OCI-LY3 (cell line): ENCODE results near the gene PPWD1.

Experiments used
- H2AFZ ChIP-seq: fragments of 200-600, 300-600 bp; shearing (Covaris generic); 2 replicates; pipeline ENCODE4 v1.6.0; 2014; ENCODE audit warnings: antibody characterized with exemption, low read depth, low read length
- H3K27ac ChIP-seq: fragments of 200-600, 300-600 bp; sonication (generic); 2 replicates; pipeline ENCODE4 v1.5.1; 2014; ENCODE audit warnings: mild to moderate bottlenecking, low read length, moderate library complexity, mixed read lengths
- H3K27me3 ChIP-seq: fragments of 200-600, 300-600 bp; sonication (generic); 2 replicates; pipeline ENCODE4 v1.6.1; 2014; ENCODE audit warnings: low read depth, low read length, mixed read lengths
- H3K36me3 ChIP-seq: fragments of 200-600, 300-600 bp; sonication (generic); replicated peaks from 2 replicates; pipeline ENCODE3; 2014; ENCODE audit warnings: low read depth, low read length, mixed read lengths
- H3K4me1 ChIP-seq: fragments of 300-600, 200-600 bp; sonication (generic); 2 replicates; pipeline ENCODE4 v1.6.1; 2014; ENCODE audit warnings: low read length, mixed read lengths
- H3K4me2 ChIP-seq: fragments of 200-600, 300-600 bp; sonication (generic); 2 replicates; pipeline ENCODE4 v1.6.1; 2014; ENCODE audit warnings: low read length, mixed read lengths
- H3K4me3 ChIP-seq: fragments of 300-600, 200-600 bp; sonication (generic); 2 replicates; pipeline ENCODE4 v1.5.1; 2014; ENCODE audit warnings: antibody characterized with exemption, mild to moderate bottlenecking, low read length, moderate library complexity
- H3K79me2 ChIP-seq: fragments of 300-600, 200-600 bp; shearing (Covaris generic); 2 replicates; pipeline ENCODE4 v1.6.1; 2014; ENCODE audit warnings: mild to moderate bottlenecking, low read length, mixed read lengths
- H3K9ac ChIP-seq: fragments of 300-600, 200-600 bp; shearing (Covaris generic); 2 replicates; pipeline ENCODE4 v1.6.0; 2014; ENCODE audit warnings: mild to moderate bottlenecking, low read length, moderate library complexity
- H3K9me3 ChIP-seq: fragments of 200-600, 300-600 bp; shearing (Covaris generic); 2 replicates; pipeline ENCODE4 v1.6.1; 2014; ENCODE audit warnings: low read length, mixed read lengths; ENCODE audit not compliant: insufficient read depth
- H4K20me1 ChIP-seq: fragments of 200-600, 300-600 bp; sonication (generic); 2 replicates; pipeline ENCODE4 v1.6.1; 2016; ENCODE audit warnings: low read length, mixed read lengths; ENCODE audit not compliant: insufficient read depth
- EZH2phosphoT487 ChIP-seq: fragments of 200-600 bp; shearing (Covaris generic); IDR thresholded peaks from 2 replicates; pipeline ENCODE4 v1.6.1; 2018; ENCODE audit warnings: antibody characterized with exemption, mixed run types, low read depth
- TF ChIP-seq, protein P1 (sequence below): fragments of 200-600, 300-600 bp; sonication (generic); IDR thresholded peaks from 2 replicates; pipeline ENCODE4 v1.5.1; 2014; ENCODE audit warnings: antibody characterized with exemption, low read length, low read depth

PPWD1 gene

DNA sequence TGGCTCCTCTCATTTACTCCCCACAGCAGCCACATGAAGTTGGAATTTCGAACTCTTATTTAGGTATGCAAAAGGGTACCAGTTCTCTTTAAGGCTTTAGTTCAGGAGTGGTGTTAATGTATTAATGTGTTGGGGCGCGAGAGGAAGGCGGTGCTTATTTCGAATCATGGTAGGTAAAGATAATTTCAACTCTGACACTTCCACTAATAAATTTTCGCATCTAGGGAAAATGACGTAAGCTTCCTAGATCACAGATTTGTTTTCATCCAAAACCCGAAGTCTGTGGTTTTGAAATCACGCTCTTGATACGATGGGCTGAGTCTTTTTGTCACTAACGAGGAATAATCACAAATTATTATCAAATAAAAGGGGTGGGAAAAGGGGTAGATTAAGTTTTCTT, 681 bp downstream of the PPWD1 start:
- Histone ChIP-seq H3K4me3 (peak overlapping the region; percentile 94), H3K4me2 (peak overlapping the region; percentile 70), H2AFZ (peak overlapping the region; percentile 89; the same call in 1 of the 2 replicates), H3K79me2 (peaks cover 62% of the 10 kb centered on the region), H4K20me1 (no peaks in the 10 kb centered on the region), H3K9ac (peak overlapping the region; percentile 77), H3K9me3 (no peaks in the 10 kb centered on the region), H3K27ac (peak overlapping the region; percentile 79), H3K27me3 (no peaks in the 10 kb centered on the region), H3K36me3 (peaks cover 5% of the 10 kb centered on the region), H3K4me1 (peaks cover 10% of the 10 kb centered on the region)
- TF ChIP-seq, protein P1, sequence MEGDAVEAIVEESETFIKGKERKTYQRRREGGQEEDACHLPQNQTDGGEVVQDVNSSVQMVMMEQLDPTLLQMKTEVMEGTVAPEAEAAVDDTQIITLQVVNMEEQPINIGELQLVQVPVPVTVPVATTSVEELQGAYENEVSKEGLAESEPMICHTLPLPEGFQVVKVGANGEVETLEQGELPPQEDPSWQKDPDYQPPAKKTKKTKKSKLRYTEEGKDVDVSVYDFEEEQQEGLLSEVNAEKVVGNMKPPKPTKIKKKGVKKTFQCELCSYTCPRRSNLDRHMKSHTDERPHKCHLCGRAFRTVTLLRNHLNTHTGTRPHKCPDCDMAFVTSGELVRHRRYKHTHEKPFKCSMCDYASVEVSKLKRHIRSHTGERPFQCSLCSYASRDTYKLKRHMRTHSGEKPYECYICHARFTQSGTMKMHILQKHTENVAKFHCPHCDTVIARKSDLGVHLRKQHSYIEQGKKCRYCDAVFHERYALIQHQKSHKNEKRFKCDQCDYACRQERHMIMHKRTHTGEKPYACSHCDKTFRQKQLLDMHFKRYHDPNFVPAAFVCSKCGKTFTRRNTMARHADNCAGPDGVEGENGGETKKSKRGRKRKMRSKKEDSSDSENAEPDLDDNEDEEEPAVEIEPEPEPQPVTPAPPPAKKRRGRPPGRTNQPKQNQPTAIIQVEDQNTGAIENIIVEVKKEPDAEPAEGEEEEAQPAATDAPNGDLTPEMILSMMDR, result no peak
- no peak for TF ChIP-seq EZH2phosphoT487

DNA sequence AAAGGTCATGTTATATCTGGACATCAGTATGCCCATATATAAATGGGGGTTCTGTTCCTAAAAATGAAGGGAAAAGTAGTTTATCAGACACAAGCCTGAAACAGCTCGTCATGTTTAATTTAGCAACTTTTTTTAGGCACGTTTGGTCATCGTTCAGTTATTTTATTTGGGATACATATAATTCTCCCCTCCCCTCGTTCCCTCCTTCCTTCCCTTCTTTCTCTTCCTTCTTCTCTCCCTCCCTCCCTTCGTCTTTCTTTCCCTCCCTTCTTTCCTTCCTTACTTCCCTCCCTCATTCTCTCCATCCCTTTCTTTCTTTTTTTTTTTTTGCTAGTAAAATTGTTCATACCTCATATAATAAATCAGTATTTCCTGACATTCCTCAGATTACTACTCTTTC, 3.4 kb downstream of the PPWD1 start:
- H3K9ac ChIP-seq, result no peak overlapping the region
- no peaks in the 10 kb centered on the region for H4K20me1 ChIP-seq
- H3K4me2 ChIP-seq, result no peak overlapping the region
- H3K9me3 ChIP-seq, result no peaks in the 10 kb centered on the region
- TF ChIP-seq, protein P1, result no peak
- TF ChIP-seq EZH2phosphoT487, result no peak
- H3K36me3 ChIP-seq, result no peaks in the 10 kb centered on the region
- H3K79me2 ChIP-seq, result peaks cover 49% of the 10 kb centered on the region
- H3K27ac ChIP-seq, result no peak overlapping the region
- H2AFZ ChIP-seq, result no peak overlapping the region
- no peak overlapping the region for H3K4me3 ChIP-seq
- no peaks in the 10 kb centered on the region for H3K27me3 ChIP-seq
- H3K4me1 ChIP-seq, result peaks cover 9% of the 10 kb centered on the region

DNA sequence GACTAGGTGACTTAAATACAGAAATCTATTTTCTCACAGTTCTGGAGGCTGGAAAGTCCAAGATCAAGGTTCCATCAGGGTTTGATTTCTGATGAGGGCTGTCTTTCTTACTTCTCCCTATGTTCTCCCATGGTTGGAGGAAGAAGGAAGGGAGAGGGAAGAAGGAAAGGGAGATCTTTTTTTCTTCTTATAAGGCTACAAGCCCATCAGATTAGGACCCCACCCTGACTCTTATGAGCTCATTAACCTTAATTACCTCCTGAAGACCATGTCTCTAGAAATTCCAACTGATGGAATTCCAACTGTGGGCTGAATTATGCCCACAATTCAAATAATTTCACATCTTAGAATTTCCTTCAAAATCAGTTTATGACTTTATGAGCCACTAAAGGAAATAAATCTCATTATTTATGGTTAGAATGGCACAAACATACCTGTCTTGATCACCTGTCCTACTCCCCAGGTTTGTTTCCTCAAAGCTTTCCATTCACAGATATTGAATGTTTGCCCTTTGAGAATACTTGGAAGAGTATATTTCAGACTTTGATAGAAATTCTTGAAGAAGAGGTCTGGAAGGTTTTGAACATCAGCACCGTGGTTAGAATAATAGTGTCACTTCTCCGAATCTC, 7.6 kb downstream of the PPWD1 start:
- Histone ChIP-seq H3K4me3 (no peak overlapping the region), H2AFZ (no peak overlapping the region), H3K9ac (no peak overlapping the region), H3K79me2 (peaks cover 12% of the 10 kb centered on the region), H3K4me2 (no peak overlapping the region), H3K27ac (no peak overlapping the region), H3K36me3 (peaks cover 4% of the 10 kb centered on the region), H3K9me3 (no peaks in the 10 kb centered on the region), H4K20me1 (no peaks in the 10 kb centered on the region), H3K4me1 (no peaks in the 10 kb centered on the region), H3K27me3 (no peaks in the 10 kb centered on the region)
- TF ChIP-seq, protein P1, result no peak
- TF ChIP-seq EZH2phosphoT487, result no peak

GRCh38 chr5:65577141-65577540, 14.0 kb downstream of the PPWD1 start:
- no peaks in the 10 kb centered on the region for H3K27me3 ChIP-seq
- TF ChIP-seq, protein P1, result no peak
- TF ChIP-seq EZH2phosphoT487, result no peak
- H3K4me3 ChIP-seq, result no peak overlapping the region
- H3K79me2 ChIP-seq, result no peaks in the 10 kb centered on the region
- H3K9me3 ChIP-seq, result no peaks in the 10 kb centered on the region
- no peak overlapping the region for H2AFZ ChIP-seq
- H4K20me1 ChIP-seq, result no peaks in the 10 kb centered on the region
- H3K36me3 ChIP-seq, result peaks cover 4% of the 10 kb centered on the region
- no peak overlapping the region for H3K9ac ChIP-seq
- H3K4me2 ChIP-seq, result no peak overlapping the region
- no peaks in the 10 kb centered on the region for H3K4me1 ChIP-seq
- no peak overlapping the region for H3K27ac ChIP-seq
